Esophagus (tissue), 2 donors: Measurements from ENCODE around the gene A3GALT2. TPM values are rescaled to one million over a fixed set of nuclear protein-coding genes. Genes with fewer than 3 reads are reported as not detected.

Experiments used
- H3K27ac ChIP-seq, 2 donors: one replicate each; pipeline ENCODE4 v1.5.1; 2013; ENCODE audit warnings: low read depth in 2 of 2, mild to moderate bottlenecking in 2 of 2, inconsistent platforms in 1 of 2, low read length in 1 of 2, moderate library complexity in 1 of 2
- H3K27me3 ChIP-seq, 2 donors: one replicate each; pipeline ENCODE4 v1.6.1; 2013; ENCODE audit warnings: low read length in 2 of 2, control low read depth in 1 of 2, mild to moderate bottlenecking in 1 of 2; ENCODE audit not compliant: insufficient read depth in 2 of 2, control insufficient read depth in 1 of 2
- H3K36me3 ChIP-seq, 2 donors: one replicate each; pipeline ENCODE4 v1.6.1; 2013; ENCODE audit warnings: low read length in 1 of 2; ENCODE audit not compliant: control insufficient read depth in 2 of 2, insufficient read depth in 2 of 2
- H3K4me1 ChIP-seq, 2 donors: one replicate each; pipeline ENCODE4 v1.6.1; 2013; ENCODE audit warnings: low read length in 1 of 2; ENCODE audit not compliant: control insufficient read depth in 2 of 2, insufficient read depth in 2 of 2
- H3K4me3 ChIP-seq, 2 donors: one replicate each; pipeline ENCODE4 v1.5.1; 2013; ENCODE audit warnings: low read length in 2 of 2, mild to moderate bottlenecking in 2 of 2, low read depth in 1 of 2, moderate library complexity in 1 of 2
- H3K9me3 ChIP-seq, 2 donors: one replicate each; pipeline ENCODE4 v1.6.1; 2013; ENCODE audit warnings: mild to moderate bottlenecking in 2 of 2, low read depth in 1 of 2, low read length in 1 of 2, moderate library complexity in 1 of 2; ENCODE audit not compliant: control insufficient read depth in 2 of 2, insufficient read depth in 1 of 2
- WGBS, 2 donors: extraction: QIAGEN DNeasy Blood & Tissue Kit; methylation state at CpG; one replicate each; pipeline ENCODE4 v1.1.7; 2013; 5-methylcytosine and 5-hydroxymethylcytosine counted together
- polyA plus RNA-seq, 2 donors: library from polyadenylated mRNA; stranded (reverse); fragments of 200-250 nt; gene quantifications; one replicate each; pipeline ENCODE4 v1.2.3, GENCODE V29; 2013
- donor health status: healthy with polysubstance abuse.
- donor health status: Bipolar disorder and iron deficiency.

Gene A3GALT2
- polyA plus RNA-seq, 2 donors: 0.04 TPM; not detected in 1

DNA sequence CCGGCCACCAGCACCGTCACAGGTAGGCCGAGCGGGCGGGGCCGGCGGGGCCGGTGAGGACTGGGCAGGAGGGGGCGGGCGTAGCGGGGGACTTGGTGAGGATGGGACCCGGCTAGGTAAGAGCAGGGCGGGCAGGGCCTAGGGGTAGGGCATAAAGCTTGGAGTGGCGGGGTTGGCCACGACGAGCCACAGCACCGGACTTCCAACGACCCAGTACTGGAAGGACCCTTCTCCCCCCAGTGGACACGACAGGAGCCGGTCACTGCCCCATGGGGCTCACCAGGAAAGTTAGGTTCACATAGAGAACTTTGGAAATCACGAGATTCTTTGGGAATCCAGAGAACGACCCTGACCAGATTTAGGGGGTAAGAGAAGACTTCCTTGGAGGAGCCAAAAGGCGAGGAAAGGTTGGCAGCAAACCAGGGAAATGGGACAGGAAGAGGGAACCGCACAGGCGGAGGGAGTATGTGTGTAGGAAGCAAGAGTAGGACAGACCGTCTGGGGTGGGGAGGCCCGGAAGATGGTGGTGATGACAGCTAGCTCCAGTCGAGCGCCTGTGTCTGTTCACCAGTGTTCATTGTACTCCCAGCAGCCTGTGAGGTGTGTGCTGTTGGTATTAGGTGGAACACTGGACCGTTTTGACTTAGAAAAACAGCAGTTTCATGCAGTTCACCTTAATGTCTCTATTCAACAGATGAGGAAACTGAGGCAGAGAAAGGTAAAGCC, 44.2 kb downstream of the A3GALT2 start:
- Histone ChIP-seq H3K9me3 (no peaks in the 10 kb centered on the region), H3K4me1 (no peaks in the 10 kb centered on the region), H3K36me3 (peaks cover 6 to 28% of the 10 kb centered on the region in 2 donors), H3K27me3 (no peaks in the 10 kb centered on the region), H3K4me3 (no peak overlapping the region), H3K27ac (no peak overlapping the region)
- WGBS, 2 donors: 86 to 87% methylated on average over 25 to 30 of the region's 30 CpGs

DNA sequence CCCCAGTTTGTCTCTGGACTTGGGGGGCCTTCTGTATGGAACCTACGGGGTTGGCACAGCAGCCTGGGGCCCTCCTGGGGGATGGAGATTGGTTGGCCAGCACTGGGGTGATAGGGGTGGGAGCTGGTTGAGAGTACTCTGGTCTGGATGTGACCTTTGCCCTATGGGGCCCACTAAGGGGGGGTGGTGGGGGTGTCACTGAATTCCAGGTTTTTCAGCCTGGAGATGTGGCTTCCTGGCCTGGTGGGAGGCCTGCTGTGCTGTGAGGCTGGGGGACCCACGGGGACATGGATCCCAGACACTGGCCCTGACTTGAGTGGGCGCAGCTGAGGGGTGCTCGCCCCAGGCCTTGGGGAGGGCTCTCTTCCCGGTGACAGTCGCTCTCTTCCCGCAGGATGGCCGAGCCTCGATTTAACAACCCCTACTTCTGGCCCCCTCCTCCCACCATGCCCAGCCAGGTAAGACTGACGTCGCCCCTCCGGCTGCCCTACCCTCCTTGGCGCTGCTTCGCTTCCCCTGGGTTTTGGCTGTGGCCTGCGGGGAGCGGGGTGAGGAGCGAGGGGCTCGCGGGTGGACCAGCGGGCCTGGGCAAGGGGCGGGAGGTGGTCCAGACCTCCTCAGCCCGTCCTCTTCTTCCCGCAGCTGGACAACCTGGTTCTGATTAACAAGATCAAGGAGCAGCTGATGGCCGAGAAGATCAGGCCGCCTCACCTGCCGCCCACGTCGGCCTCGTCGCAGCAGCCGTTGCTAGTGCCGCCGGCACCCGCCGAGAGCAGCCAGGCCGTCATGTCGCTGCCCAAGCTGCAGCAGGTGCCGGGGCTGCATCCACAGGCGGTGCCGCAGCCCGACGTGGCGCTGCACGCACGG, 45.0 kb downstream of the A3GALT2 start:
- no peaks in the 10 kb centered on the region for H3K4me1 ChIP-seq
- 96 to 97% methylated on average over 39 to 45 of the region's 45 CpGs for WGBS, 2 donors
- peaks cover 3 to 20% of the 10 kb centered on the region in 2 donors for H3K36me3 ChIP-seq
- H3K27ac ChIP-seq: no peak overlapping the region
- H3K9me3 ChIP-seq: no peaks in the 10 kb centered on the region
- H3K4me3 ChIP-seq: no peak overlapping the region
- no peaks in the 10 kb centered on the region for H3K27me3 ChIP-seq

DNA sequence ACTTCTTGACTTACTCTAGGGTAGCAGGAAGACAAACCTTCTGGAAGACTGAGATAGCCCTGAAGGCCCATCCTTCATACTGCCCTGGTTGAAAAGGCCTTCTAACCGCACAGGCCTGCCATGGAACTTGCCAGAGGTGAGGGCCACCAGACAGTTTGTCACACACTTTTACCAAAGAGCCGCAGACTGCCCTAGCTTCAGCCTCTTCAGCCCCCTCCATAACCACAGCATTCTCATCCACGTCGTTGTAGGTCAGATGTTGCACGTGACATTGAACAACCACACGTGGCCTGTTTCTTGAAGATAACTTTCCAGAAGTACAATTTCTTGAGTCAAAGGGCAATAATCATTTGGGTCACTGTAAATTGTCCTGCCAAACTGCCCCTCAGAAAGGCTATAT, 45.7 kb downstream of the A3GALT2 start:
- Histone ChIP-seq H3K36me3 (peaks cover 3 to 13% of the 10 kb centered on the region in 2 donors), H3K4me1 (no peaks in the 10 kb centered on the region), H3K27ac (no peak overlapping the region), H3K9me3 (no peaks in the 10 kb centered on the region), H3K27me3 (no peaks in the 10 kb centered on the region), H3K4me3 (no peak overlapping the region)
- WGBS, 2 donors: 86 to 88% methylated on average over 6 of the region's 6 CpGs

DNA sequence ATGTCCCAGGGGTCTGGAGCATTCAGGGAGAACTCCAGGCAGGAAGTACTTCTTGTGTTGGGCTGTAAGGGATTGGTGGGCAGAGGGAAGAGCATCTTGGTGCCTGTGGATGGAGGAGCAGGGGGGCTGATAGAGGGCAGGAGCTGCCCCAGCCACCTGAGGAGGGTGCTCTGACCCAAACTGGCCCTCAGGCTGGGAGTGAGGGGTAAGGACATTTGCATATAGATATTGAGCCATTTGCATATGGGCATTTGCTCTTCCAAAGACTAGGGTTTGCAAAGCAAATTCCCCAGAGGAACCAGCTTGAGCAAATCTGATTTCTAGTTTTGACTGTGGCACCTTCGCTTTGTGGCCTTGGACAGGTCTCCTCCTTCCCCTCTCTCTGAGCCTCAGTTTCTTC, 46.5 kb downstream of the A3GALT2 start:
- Histone ChIP-seq H3K27me3 (no peaks in the 10 kb centered on the region), H3K4me1 (no peaks in the 10 kb centered on the region), H3K9me3 (no peaks in the 10 kb centered on the region), H3K27ac (no peak overlapping the region), H3K4me3 (no peak overlapping the region), H3K36me3 (peaks cover 3 to 9% of the 10 kb centered on the region in 2 donors)
- WGBS, 2 donors: 82 to 94% methylated on average over 1 of the region's 1 CpG

DNA sequence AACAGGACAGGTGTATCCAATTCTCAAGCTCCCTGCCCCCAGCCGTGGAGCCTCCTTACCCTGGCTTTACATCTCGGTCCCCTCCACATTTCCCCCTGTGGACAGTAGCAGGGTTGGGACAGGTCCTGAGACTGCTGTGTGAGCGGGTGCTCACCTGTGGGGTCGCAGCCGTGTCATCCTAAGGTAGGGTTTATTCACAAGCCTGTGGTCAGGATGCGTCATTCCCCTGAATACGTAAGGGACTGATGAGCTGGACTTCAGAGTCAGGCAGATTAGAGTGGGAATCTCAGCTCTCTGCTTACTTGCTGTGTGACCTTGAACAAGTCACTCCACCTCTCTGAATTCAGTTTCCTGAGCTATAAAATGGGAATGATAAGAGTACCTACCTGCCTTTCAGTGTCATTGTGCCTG, 46.9 kb downstream of the A3GALT2 start:
- Histone ChIP-seq H3K27me3 (no peaks in the 10 kb centered on the region), H3K36me3 (peaks cover 3 to 9% of the 10 kb centered on the region in 2 donors), H3K27ac (no peak overlapping the region), H3K4me3 (no peak overlapping the region), H3K9me3 (no peaks in the 10 kb centered on the region), H3K4me1 (peaks cover under 1% of the 10 kb centered on the region in 2 donors)
- 80% methylated on average over 7 of the region's 7 CpGs for WGBS, 2 donors

DNA sequence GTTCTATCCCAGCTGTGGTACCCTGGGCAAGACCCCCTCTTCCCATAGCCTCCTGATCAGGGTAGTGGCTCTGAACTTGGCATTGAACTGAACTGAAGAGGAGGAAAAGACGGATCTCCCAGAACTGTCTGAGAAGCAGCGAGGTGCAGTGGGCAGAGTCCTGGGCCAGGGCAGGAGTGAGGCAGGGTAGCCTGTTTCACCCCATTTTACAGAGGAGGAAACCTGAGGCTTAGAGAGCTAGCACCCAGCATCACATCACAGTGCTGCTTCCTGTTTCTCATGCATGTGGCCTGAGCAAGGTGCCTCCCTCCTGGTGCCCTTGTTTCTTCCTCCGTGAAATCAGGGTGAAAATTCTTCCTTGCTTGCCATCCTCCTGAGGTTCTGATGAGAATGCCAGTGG, 47.5 kb downstream of the A3GALT2 start:
- Histone ChIP-seq H3K36me3 (peaks cover 3 to 9% of the 10 kb centered on the region in 2 donors), H3K27ac (no peak overlapping the region), H3K27me3 (no peaks in the 10 kb centered on the region), H3K9me3 (no peaks in the 10 kb centered on the region), H3K4me3 (no peak overlapping the region), H3K4me1 (peaks cover 2 to 3% of the 10 kb centered on the region in 2 donors)
- 83 to 84% methylated on average over 3 of the region's 3 CpGs for WGBS, 2 donors

DNA sequence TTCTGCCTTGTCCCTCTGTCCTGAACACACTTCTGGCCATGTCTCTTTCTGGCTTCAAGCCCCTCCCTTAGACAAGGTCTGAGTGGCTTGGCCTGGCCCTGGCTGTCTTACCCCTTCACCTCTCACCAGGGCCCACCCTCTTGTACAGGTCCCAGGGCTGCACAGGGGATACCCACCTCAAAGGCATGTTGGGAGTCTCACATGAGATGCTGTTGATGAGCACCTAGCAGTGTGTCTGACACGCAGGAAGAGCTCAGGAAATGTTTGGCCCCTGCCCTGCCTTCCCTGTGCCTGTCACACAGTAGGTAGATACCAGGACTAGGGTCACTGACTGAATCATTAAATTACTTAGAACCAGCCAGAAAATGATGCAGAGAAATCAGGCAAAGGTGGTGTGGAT, 48.0 kb downstream of the A3GALT2 start:
- WGBS, 2 donors: 72 to 76% methylated on average over 1 of the region's 1 CpG
- Histone ChIP-seq H3K27me3 (no peaks in the 10 kb centered on the region), H3K4me1 (peaks cover 2 to 3% of the 10 kb centered on the region in 2 donors), H3K27ac (no peak overlapping the region), H3K36me3 (peaks cover 3 to 9% of the 10 kb centered on the region in 2 donors), H3K9me3 (no peaks in the 10 kb centered on the region), H3K4me3 (no peak overlapping the region)

DNA sequence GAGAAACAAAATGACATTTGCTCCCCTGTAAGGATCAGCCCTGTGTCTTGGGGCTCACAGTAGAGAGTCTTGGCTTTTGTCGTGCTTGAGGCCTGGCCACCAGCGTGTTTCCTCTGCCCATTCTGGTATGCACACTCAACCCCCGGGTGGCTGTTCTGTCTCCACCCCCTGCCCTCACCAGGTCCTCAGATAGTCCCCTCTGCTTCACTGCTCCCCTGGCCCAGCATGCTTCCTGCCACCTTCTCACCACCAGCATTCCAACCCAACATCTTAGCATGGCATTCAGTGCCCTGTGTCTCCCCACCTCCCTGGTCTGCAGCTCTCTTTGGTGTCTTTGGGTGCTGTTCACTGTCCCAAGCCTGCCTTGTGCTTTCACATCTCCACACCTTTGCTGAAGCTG, 48.4 kb downstream of the A3GALT2 start:
- no peak overlapping the region for H3K4me3 ChIP-seq
- WGBS, 2 donors: 59 to 62% methylated on average over 3 of the region's 3 CpGs
- no peaks in the 10 kb centered on the region for H3K9me3 ChIP-seq
- H3K27me3 ChIP-seq: no peaks in the 10 kb centered on the region
- peaks cover under 1 to 7% of the 10 kb centered on the region in 2 donors for H3K36me3 ChIP-seq
- peaks cover 2 to 3% of the 10 kb centered on the region in 2 donors for H3K4me1 ChIP-seq
- H3K27ac ChIP-seq: no peak overlapping the region

DNA sequence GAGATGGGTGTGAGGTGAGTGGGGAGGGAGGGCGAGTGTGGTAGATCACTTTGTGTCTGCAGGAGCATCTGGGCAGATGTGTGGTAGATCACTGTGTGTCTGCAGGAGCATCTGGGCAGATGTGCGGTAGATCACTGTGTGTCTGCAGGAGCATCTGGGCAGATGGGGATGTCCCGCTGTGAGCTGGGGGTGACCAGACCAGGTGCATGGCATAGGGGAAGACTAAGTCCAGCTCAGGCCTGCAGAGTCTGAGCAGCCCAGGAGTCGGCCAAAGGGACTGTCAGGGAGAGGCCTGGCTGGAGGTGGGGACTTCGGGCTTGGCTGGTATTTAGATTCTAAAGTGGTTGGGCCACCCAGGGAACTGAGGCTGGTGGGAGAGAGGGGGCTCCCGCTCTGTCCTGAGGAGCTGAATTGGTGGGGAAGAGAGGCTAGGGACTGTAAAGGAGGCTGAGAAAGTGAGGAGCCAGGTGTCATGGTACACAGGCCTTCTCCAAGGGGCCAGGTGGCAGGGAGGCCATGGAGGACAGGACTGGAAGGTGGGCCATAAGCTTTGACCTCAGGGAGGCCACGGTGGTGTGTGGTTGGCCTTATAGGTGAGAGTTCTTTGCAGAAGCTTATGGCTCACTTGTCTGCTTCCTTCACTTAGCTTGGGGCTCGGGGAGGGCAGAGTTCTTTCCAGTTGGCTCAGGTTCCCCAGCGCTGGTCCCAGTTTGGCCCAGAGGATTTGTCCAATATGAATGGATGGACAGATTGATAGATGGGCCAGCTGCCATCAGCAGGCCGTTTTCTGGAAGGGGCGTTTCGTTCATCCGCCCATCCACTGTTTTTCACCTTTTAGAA, 49.0 kb downstream of the A3GALT2 start:
- 85 to 87% methylated on average over 13 of the region's 13 CpGs for WGBS, 2 donors
- no peaks in the 10 kb centered on the region for H3K9me3 ChIP-seq
- H3K4me3 ChIP-seq: no peak overlapping the region
- no peaks in the 10 kb centered on the region for H3K27me3 ChIP-seq
- peaks cover 2 to 5% of the 10 kb centered on the region in 2 donors for H3K4me1 ChIP-seq
- no peak overlapping the region for H3K27ac ChIP-seq
- H3K36me3 ChIP-seq: peaks cover 0 to 5% of the 10 kb centered on the region in 2 donors
